ENCODE results near the gene CUL1. TPM values are rescaled to one million over a fixed set of nuclear protein-coding genes. Genes with fewer than 3 reads are reported as not detected.

Gene CUL1
- total RNA-seq, 1 experiment from 2014 or later = 72.3 TPM

GRCh38 chr7:148735141-148735540, 36.4 kb downstream of the CUL1 start:
- H3K27me3 Mint-ChIP-seq (ENCODE audit: low read depth) = no peaks in the 10 kb centered on the region
- H3K4me1 ChIP-seq (ENCODE audit: insufficient read depth, low read length) = no peaks in the 10 kb centered on the region
- H3K79me2 ChIP-seq (ENCODE audit: insufficient read depth, low read length) = peaks cover 6% of the 10 kb centered on the region; the same call in 1 of the 2 replicates
- no peaks in the 10 kb centered on the region for H4K20me1 ChIP-seq (ENCODE audit: control insufficient read depth, insufficient read depth, insufficient read length)
- no peak overlapping the region for H4K8ac ChIP-seq (replicated peaks; ENCODE audit: insufficient read length, low read depth, low read length)
- H3K36me3 Mint-ChIP-seq (ENCODE audit: insufficient read depth in 1 of 3, low read depth in 3 of 3) = peaks cover 43 to 82% (median 77%) of the 10 kb centered on the region in 3 experiments
- no peak overlapping the region for H2BK20ac ChIP-seq (ENCODE audit: low read depth, low read length, poor library complexity, severe bottlenecking)
- no peaks in the 10 kb centered on the region for H3K27me3 ChIP-seq (ENCODE audit: insufficient read depth, low read length)
- WGBS (ENCODE audit: extremely low coverage, insufficient read length, low lambda C conversion rate) = no CpG with 5 or more reads among the region's 11 CpGs
- no peak overlapping the region for H2AK5ac ChIP-seq (ENCODE audit: insufficient read length, low read length)
- no peaks in the 10 kb centered on the region for H3K23me2 ChIP-seq (ENCODE audit: insufficient read length, low read depth, low read length, poor library complexity, severe bottlenecking)
- H3K56ac ChIP-seq (ENCODE audit: insufficient read length, low read depth, low read length) = no peak overlapping the region
- no peak overlapping the region for H3K27ac Mint-ChIP-seq
- H3K9ac ChIP-seq (ENCODE audit: extremely low read depth, insufficient read length, low read length) = no peak overlapping the region
- no peak overlapping the region for H3K4me3 Mint-ChIP-seq
- no peak overlapping the region for H3K4me2 ChIP-seq (ENCODE audit: insufficient read depth, insufficient read length, low read length)
- H4K5ac ChIP-seq (ENCODE audit: insufficient read length, low read depth, low read length) = no peak overlapping the region
- no peak overlapping the region for H3K4ac ChIP-seq (ENCODE audit: low read depth, low read length)
- no peak for DNase-seq
- TF ChIP-seq, protein P1, sequence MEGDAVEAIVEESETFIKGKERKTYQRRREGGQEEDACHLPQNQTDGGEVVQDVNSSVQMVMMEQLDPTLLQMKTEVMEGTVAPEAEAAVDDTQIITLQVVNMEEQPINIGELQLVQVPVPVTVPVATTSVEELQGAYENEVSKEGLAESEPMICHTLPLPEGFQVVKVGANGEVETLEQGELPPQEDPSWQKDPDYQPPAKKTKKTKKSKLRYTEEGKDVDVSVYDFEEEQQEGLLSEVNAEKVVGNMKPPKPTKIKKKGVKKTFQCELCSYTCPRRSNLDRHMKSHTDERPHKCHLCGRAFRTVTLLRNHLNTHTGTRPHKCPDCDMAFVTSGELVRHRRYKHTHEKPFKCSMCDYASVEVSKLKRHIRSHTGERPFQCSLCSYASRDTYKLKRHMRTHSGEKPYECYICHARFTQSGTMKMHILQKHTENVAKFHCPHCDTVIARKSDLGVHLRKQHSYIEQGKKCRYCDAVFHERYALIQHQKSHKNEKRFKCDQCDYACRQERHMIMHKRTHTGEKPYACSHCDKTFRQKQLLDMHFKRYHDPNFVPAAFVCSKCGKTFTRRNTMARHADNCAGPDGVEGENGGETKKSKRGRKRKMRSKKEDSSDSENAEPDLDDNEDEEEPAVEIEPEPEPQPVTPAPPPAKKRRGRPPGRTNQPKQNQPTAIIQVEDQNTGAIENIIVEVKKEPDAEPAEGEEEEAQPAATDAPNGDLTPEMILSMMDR (conservative IDR thresholded peaks at IDR 0.05) = no peak
- H3K4me1 Mint-ChIP-seq = no peaks in the 10 kb centered on the region
- H3K14ac ChIP-seq (ENCODE audit: insufficient read depth, low read length) = no peak overlapping the region
- H2AFZ ChIP-seq (ENCODE audit: low read length) = no peak overlapping the region
- no peak overlapping the region for H3K18ac ChIP-seq (ENCODE audit: insufficient read length, low read depth, low read length)
- H2BK5ac ChIP-seq (ENCODE audit: insufficient read length, low read length) = no peak overlapping the region
- no peak overlapping the region for H2BK12ac ChIP-seq (ENCODE audit: insufficient read length, low read depth, low read length)
- H3K9me3 Mint-ChIP-seq = no peaks in the 10 kb centered on the region
- H3K27ac ChIP-seq (ENCODE audit: insufficient read length, low read depth, low read length) = no peak overlapping the region
- no peak overlapping the region for H3K23ac ChIP-seq (ENCODE audit: insufficient read length, low read depth, low read length)
- no peak overlapping the region for H3T11ph ChIP-seq (ENCODE audit: low read length)
- no peaks in the 10 kb centered on the region for H3K9me3 ChIP-seq (ENCODE audit: control insufficient read depth, low read depth, low read length)
- H2BK15ac ChIP-seq (ENCODE audit: low read depth, low read length) = no peak overlapping the region
- H4K91ac ChIP-seq (ENCODE audit: insufficient read length, low read depth, low read length) = no peak overlapping the region
- H2BK120ac ChIP-seq (ENCODE audit: low read depth, low read length, poor library complexity, severe bottlenecking) = no peak overlapping the region
- H3K79me1 ChIP-seq (ENCODE audit: insufficient read depth, low read depth, low read length, poor library complexity, severe bottlenecking) = peaks cover 4% of the 10 kb centered on the region
